Measurements from ENCODE around the gene SH3GLB1. TPM values are rescaled to one million over a fixed set of nuclear protein-coding genes. Genes with fewer than 3 reads are reported as not detected.

SH3GLB1 gene
- total and polyA plus RNA-seq, 9 of the 15 experiments (the other 6 are each of a cell fraction or from before 2014, with no cell fraction given), result 8.6 to 34.2 (median 24.2) TPM

GRCh38 chr1:86773341-86774288 is 69.2 kb downstream of the SH3GLB1 start:
- ChIA-PET CTCF (ENCODE audit: low intra/inter-chr PET ratio) (no interaction called here), POLR2A (interaction anchor here (0.5 to 0.7 kb wide), 2 partner anchors 52 to 303 kb away, joined by 3 read pairs; no protein-coding TSS in a partner anchor)
- BruUV-seq (replicated peaks), result no TSS peak
- H2AFZ ChIP-seq (ENCODE audit: low read depth, low read length), result no peak overlapping the region
- peaks cover 13 to 35% of the 10 kb centered on the region in 2 experiments; a peak in 4 of 5 replicates for H3K4me1 ChIP-seq (replicated peaks in 1 of 2; ENCODE audit: control insufficient read depth in 2 of 2, insufficient read depth in 2 of 2, low read length in 2 of 2)
- H3K4me3 ChIP-seq, result no peak overlapping the region
- no peak for ATAC-seq
- intact Hi-C loops (cut with micrococcal nuclease), result no loop called here
- peak overlapping the region; percentile 23; the same call in 1 of the 2 replicates for H3K4me2 ChIP-seq (ENCODE audit: insufficient read depth, low read length)
- no peaks in the 10 kb centered on the region for H3K36me3 ChIP-seq (ENCODE audit: control insufficient read depth, insufficient read depth, low read length)
- WGBS (ENCODE audit: insufficient coverage, low coverage, missing lambda C conversion rate), result 31% methylated on average over 5 of the region's 5 CpGs
- no peaks in the 10 kb centered on the region for H3K9me3 ChIP-seq (replicated peaks; ENCODE audit: control insufficient read depth, insufficient read depth, low read depth, low read length)
- H3K9ac ChIP-seq (ENCODE audit: insufficient read depth in 1 of 2, low read depth in 2 of 2, low read length in 2 of 2), result no peak overlapping the region
- DNase-seq (ENCODE audit: extremely low read depth in 1 of 4, low spot score in 3 of 4), result no peak
- in situ Hi-C loops (cut with MboI), result no loop called here
- no peaks in the 10 kb centered on the region for H3K27me3 ChIP-seq (ENCODE audit: control insufficient read depth in 2 of 2, insufficient read depth in 2 of 2, low read length in 2 of 2)
- no peak overlapping the region; the same call in 2 of the 3 replicates for H3K27ac ChIP-seq (ENCODE audit: extremely low read depth, low read depth, low read length)
- FAIRE-seq, result no peak
- H4K20me1 ChIP-seq (replicated peaks; ENCODE audit: control insufficient read depth, insufficient read depth, low read length), result no peaks in the 10 kb centered on the region
- no peak for TF ChIP-seq NBN (IDR thresholded peaks at IDR 0.05; ENCODE audit: low read depth)
- H3K79me2 ChIP-seq (ENCODE audit: control insufficient read depth, insufficient read depth, low read length), result no peaks in the 10 kb centered on the region
- H3K9me1 ChIP-seq (ENCODE audit: control insufficient read depth, insufficient read depth, low read length), result no peaks in the 10 kb centered on the region

All from K562 (cell line).